Stimulated activated CD4-positive, alpha-beta T cell treated with anti-CD3 and anti-CD28 coated beads, Interleukin-1b, Interleukin-23, amount 100 ng/mL, for 1 hour (primary cell): ENCODE results near the gene IRF9.

Experiments used
- DNase-seq, 2 donors: peaks; one replicate each; pipeline ENCODE4 v3.0.0-alpha.2; 2020; ENCODE audit warnings: low read depth in 2 of 2

IRF9 gene

GRCh38 chr14:24160850-24161804 is at the start of gene IRF9:
TSS of gene IRF9 (plus strand) at chr14:24161265. CDS start at chr14:24162145, 880 bp downstream.
- DNase-seq, result peak; percentile 95 to 98

- DNase-seq, result no peak
Observed at GRCh38 chr14:24113379-24113800, 47.7 kb upstream of the IRF9 start.

- DNase-seq, result peak; percentile 40 to 42
Observed at GRCh38 chr14:24113801-24114531, 47.1 kb upstream of the IRF9 start.

DNA sequence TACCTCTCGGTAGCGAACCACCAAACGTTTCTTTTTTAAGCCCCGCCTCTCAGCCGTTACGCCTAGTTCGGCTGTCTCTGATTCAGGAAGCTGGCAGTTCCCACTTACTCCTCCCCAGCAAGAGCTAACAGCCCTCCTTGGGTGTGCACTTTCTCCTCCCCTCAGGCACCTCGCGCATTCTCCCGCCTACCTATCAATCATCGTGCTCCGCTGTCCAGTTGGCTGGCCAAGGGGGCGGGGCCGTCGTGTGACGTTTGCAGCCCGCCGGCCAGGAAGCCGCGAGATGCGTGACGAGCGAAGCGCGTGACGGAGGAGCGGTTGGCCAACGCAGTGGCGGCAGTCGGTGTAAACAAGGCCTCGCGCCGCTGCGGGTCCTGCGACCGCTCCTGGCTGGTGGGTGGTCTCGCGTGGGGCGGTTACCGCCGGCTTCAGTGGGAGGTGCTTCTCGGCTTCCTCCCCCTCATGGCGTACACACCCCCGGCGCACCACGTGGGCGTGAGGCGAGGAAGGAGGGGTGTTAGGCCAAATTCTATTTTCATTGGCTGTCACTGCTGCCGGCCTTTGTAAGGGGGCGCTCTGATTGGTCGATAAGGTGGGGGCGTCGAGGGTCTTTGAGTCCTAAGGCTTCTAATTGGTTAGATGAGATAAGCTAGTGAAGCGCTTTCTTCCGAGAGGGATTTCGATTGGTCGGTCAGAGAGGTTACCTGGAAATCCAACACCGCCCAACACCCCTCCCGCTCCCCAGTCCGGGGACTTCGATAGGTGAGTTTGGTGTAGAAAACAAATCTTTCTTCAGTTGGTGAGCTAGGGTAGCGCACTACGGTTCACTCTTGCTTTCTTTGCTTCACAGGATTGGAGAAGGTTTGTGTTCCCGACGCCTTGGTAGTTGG is 46.3 kb upstream of the IRF9 start, which contains the start of the genes DCAF11 and NRL:
DCAF11 (plus strand) TSS at position 246 of the 890 bp plus-strand sequence. CDS start 818 bp downstream, outside the sequence.
NRL (minus strand) TSS at position 418 of the 890 bp plus-strand sequence. CDS start 32,101 bp downstream, outside the sequence.
- DNase-seq, result peak; percentile 95

GRCh38 chr14:24115422-24116127 is 45.5 kb upstream of the IRF9 start:
- DNase-seq, result no peak

- DNase-seq, result no peak
Observed at GRCh38 chr14:24116128-24116814, 44.8 kb upstream of the IRF9 start.

DNA sequence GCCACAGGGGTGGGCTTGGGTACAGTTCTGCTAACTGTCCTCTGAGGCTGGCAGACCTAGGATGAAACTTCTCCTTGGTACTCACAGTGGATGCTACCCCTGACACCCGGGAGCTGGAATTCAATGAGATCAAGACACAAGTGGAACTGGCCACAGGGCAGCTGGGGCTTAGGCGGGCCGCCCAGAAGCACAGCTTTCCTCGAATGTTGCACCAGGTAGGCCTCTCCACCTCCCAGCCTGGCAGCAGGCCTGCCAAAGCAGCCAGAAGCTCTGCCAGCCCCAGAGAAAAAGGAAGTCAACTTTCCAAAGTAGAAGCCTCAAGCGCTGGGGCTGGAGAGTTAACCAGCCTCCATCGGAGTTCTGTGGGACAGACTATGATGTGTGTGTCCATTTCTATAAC is 43.9 kb upstream of the IRF9 start:
- no peak for DNase-seq

GRCh38 chr14:24119691-24120090 is 41.4 kb upstream of the IRF9 start:
- DNase-seq, result no peak

- DNase-seq, result no peak
Observed at GRCh38 chr14:24121210-24121609, 39.9 kb upstream of the IRF9 start.

DNA sequence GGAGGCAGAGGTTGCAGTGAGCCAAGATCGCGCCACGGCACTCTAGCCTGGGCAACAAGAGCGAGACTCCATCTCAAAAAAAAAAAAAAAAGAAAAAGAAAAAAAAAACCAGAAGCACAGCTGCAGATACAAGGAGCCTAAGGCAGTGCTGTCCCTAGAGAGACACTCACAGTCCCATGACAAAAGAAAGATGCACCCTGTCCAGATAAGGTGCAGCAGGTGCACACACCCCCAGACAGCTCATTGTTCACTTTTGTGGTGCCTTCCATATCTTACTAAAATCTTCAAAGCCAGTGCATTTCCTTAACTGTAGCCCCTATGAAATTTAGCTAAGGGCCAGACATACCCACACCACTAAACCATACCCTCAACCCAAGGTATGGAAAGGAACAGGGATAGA is 38.6 kb upstream of the IRF9 start:
- DNase-seq, result no peak

DNA sequence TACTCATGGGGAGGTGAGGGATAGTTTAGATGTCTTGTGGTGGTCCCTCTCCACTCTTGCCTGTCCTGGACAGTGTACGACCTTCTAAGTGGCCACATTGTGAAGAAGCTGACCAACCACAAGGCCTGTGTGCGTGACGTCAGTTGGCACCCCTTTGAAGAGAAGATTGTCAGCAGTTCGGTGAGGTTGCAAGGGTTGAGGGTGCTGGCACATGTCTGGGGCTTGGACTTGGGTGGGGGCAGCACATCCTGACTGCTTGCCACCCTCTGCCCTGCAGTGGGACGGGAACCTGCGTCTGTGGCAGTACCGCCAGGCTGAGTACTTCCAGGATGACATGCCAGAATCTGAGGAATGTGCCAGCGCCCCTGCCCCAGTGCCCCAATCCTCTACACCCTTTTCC is 38.2 kb upstream of the IRF9 start:
- no peak for DNase-seq

DNA sequence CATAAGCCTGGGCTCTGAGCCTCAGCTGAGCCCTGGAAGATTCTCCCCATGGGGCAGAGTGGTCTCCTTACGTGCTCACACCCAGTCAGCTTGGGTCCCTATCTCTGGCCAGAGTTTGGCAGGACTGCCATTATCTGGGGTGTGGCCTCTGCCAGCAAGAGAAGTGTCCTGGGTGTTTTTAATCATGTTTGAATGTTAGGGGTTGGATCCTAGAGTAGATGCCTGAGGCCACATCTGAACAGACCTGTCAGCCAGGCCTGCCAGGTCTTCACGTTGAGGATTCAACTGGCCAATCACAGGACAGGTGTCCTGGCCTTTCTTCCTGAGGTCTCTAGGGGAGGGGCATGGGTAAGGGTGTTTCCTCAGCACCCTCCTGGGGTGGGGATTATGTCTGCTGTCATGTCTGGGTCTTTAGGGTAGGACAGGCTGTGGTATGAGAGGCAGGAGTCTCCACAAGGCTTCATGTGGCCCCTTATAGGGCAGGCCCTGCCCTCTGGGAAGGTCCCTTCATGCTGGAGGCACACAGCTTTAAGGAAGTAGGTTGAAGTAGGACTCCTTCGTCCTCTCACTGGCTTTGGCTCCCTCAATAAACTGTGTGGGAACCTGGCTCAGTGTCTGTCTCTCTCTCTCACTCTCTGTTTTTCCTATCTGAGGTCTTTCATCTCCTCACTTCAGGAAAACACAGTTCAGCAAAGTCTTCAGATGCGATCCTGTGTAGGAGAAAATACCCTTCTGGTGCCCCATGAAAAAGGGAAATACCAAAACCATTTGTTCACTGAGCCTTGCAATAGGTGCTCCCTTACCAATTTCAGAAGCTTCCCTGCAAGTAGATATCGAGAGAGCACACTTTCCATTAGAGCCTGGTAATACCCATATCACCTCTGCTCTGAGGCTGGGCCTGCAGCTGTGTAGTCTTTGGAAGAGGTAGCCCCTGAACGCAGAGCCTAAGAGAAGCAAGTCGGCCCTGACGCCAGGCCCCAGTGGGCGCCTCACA is 37.3 kb upstream of the IRF9 start:
- DNase-seq, result no peak

GRCh38 chr14:24126939-24127338 is 34.1 kb upstream of the IRF9 start:
- DNase-seq, result no peak

DNA sequence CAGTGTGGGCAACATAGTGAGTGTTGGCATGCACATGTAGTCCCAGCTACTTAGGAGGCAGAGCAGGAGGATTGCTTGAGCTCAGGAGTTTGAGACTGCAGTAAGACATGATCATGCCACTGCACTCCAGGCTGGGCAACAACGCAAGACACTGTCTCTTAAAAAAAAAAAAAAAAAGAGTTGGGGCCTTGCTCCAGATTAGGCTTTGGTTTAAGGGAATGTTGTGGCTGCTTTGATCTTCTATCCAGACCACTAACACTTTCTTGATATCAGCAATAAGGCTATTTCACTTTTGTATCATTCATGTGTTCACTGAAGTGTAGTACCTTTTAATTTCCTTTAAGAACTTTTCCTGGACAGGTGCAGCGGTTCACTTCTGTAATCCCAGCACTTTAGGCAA is 33.4 kb upstream of the IRF9 start:
- no peak for DNase-seq

DNA sequence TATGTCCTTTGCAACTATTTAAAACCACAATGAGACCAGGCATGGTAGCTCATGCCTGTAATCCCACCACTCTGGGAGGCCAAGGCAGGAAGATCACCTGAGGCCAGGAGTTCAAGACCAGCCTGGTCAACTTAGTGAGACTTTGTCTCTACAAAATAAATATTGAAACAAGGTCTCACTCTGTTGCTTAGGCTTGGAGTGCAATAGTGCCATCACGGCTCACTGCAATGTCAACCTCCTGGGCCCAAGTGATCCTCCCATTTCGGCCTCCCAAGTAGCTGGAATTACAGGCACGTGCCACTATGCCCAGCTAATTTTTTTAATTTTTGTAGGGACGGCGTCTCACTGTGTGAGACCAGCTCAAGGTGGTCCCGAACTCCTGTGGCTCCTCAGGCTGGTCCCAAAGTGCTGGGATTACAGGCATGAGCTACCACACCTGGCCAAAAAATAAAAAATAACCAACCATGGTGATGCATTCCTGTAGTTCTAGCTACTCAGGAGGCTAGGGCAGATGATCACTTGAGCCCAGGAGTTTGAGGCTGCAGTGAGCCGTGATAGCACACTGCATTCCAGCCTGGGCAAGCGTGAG is 31.6 kb upstream of the IRF9 start:
- no peak for DNase-seq

DNA sequence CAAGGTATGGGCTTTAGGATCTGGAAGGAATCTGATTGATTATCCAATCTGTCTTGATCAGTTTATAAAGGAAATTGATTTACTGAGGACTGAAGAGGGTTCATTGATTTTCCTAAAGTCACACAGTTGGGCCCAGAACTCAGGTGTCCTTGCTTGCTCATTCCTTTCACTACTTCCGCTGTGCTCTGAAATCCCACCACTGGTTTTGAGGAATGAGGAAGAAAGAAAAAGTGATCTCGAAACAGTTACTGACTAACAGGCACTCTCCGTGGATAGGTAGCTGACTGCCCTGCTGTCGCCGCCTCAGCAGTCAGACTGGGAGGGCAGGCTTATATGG is 30.7 kb upstream of the IRF9 start, which contains the start of gene FITM1:
FITM1 (plus strand) TSS at position 280 of the 337 bp plus-strand sequence. CDS start 905 bp downstream, outside the sequence.
- DNase-seq, result no peak

DNA sequence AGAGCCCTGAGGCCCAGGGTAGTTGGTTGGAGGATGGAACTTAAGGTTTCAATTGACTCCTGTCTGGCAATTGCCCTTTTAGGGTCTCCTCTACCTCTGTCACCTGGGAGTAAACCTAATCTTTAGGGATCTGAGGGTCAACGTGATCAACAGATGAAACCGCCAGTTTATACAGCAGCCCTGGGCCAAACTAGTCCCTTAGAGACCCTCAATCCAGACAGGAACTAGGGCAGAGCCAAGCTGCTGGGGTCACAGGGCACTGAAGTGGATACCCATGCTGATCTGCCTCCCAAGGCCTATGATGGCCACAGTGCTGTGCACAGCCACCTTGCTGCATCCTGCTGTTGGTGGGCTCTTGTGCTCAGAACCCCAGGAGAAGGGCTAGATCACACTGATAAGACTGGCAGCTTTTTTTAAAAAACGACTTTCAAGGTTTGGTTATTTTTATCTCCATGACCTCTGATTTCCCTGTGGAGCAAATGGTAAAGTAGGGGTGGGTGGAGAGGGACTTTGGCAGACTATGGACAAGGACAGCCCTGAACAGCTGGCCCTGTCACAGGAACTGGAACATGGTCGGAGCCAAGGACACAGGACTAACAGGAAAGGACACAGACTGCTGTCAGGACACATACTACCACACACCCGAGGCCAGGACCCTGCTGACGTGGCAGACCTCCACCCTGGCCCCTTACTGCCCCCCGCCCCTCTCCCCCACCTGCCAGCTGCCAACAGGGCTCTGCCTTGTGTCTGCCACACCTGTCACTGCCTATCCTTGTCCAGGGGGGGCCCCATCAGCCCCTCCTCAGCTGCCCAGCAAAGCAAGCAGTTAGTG is 30.1 kb upstream of the IRF9 start:
- no peak for DNase-seq

GRCh38 chr14:24131549-24131966 is 29.5 kb upstream of the IRF9 start:
- no peak for DNase-seq
